Upper lobe of left lung (tissue), 6 donors: ENCODE data around the gene FADS6. TPM values are rescaled to one million over a fixed set of nuclear protein-coding genes. Genes with fewer than 3 reads are reported as not detected.

Experiments used
- ATAC-seq, 2 donors: fragments of 200-7000 bp; cut with Tn5 transposase; one replicate each; pipeline ENCODE4 v1.9.1; 2022; ENCODE audit warnings: mild to moderate bottlenecking in 2 of 2, moderate library complexity in 2 of 2; ENCODE audit not compliant: low FRiP score in 2 of 2
- DNase-seq, 2 donors: peaks; one replicate each; pipeline ENCODE4 v3.0.0-alpha.2; 2019 to 2020
- H3K27ac ChIP-seq, 4 donors: fragments of 200-600 bp; sonication (generic); one replicate each; pipeline ENCODE4 v1.5.1; 2016 to 2019
- H3K27me3 ChIP-seq, 4 donors: fragments of 200-600 bp; sonication (generic); one replicate each; pipeline ENCODE4 v1.5.1; 2017 to 2019
- H3K36me3 ChIP-seq, 4 donors: fragments of 200-600 bp; sonication (generic); one replicate each; pipeline ENCODE4 v1.5.1; 2016 to 2019
- H3K4me1 ChIP-seq, 4 donors: fragments of 200-600 bp; sonication (generic); one replicate each; pipeline ENCODE4 v1.5.1; 2018 to 2019
- H3K4me3 ChIP-seq, 4 donors: fragments of 200-600 bp; sonication (generic); one replicate each; pipeline ENCODE4 v1.5.1; 2017 to 2019; ENCODE audit warnings: mild to moderate bottlenecking in 2 of 4, moderate library complexity in 1 of 4
- H3K9me3 ChIP-seq, 4 donors: fragments of 200-600 bp; sonication (generic); one replicate each; pipeline ENCODE4 v1.5.1; 2018 to 2019
- EP300 ChIP-seq, 4 donors: sonication (generic); formaldehyde crosslinking; IDR thresholded peaks; one replicate each; pipeline ENCODE4 v1.5.1; 2017; ENCODE audit warnings: antibody characterized with exemption in 4 of 4, control low read depth in 2 of 4
- POLR2A ChIP-seq, 4 donors: fragments of 450-650 bp; IDR thresholded peaks; one replicate each; pipeline ENCODE4 v1.5.1; 2016 to 2017; ENCODE audit warnings: antibody characterized with exemption in 4 of 4, mild to moderate bottlenecking in 2 of 4
- POLR2AphosphoS5 ChIP-seq, 2 donors: sonication (generic); formaldehyde crosslinking; IDR thresholded peaks; one replicate each; pipeline ENCODE4 v1.5.1; 2017; ENCODE audit warnings: antibody characterized with exemption in 2 of 2
- WGBS, 2 donors: methylation state at CpG; one replicate each; pipeline ENCODE4 v1.1.5; 2017 to 2018; 5-methylcytosine and 5-hydroxymethylcytosine counted together
- total RNA-seq, 6 donors: library from RNA; depleted of rRNA in 4 of 6; stranded (reverse); fragments of >200 nt in 4 of 6; gene quantifications; one replicate each; pipeline versions ENCODE4 v1.1.0 to v1.2.1, GENCODE V29; 2016 to 2021
- TF ChIP-seq, protein P1 (sequence below), 6 experiments: fragments of 450-650 bp in 4 of 6; fragments of 200-600 bp in 2 of 6; sonication (generic) in 2 of 6; IDR thresholded peaks; one replicate each; pipeline ENCODE4 v1.5.1; 2016 to 2019; ENCODE audit warnings: antibody characterized with exemption in 6 of 6
- donor health status: DM: no; HTN: no; CAD: no; lungs with moderate emphysema.
- donor health status: DM: no; HTN: yes; CAD: no; lungs with severe emphysema.

FADS6 gene
- total RNA-seq, 6 donors from 2014 or later = not detected

GRCh38 chr17:74900208-74900607 is 6.8 kb upstream of the FADS6 start:
- Histone ChIP-seq H3K4me1 (no peaks in the 10 kb centered on the region), H3K27ac (no peak overlapping the region), H3K9me3 (no peaks in the 10 kb centered on the region), H3K27me3 (peaks cover 0 to under 1% (median 0%) of the 10 kb centered on the region in 4 donors), H3K36me3 (no peaks in the 10 kb centered on the region), H3K4me3 (no peak overlapping the region)
- TF ChIP-seq, protein P1, sequence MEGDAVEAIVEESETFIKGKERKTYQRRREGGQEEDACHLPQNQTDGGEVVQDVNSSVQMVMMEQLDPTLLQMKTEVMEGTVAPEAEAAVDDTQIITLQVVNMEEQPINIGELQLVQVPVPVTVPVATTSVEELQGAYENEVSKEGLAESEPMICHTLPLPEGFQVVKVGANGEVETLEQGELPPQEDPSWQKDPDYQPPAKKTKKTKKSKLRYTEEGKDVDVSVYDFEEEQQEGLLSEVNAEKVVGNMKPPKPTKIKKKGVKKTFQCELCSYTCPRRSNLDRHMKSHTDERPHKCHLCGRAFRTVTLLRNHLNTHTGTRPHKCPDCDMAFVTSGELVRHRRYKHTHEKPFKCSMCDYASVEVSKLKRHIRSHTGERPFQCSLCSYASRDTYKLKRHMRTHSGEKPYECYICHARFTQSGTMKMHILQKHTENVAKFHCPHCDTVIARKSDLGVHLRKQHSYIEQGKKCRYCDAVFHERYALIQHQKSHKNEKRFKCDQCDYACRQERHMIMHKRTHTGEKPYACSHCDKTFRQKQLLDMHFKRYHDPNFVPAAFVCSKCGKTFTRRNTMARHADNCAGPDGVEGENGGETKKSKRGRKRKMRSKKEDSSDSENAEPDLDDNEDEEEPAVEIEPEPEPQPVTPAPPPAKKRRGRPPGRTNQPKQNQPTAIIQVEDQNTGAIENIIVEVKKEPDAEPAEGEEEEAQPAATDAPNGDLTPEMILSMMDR (IDR thresholded peaks at IDR 0.05) = no peak
- no peak for TF ChIP-seq POLR2A (IDR thresholded peaks at IDR 0.05)
- TF ChIP-seq POLR2AphosphoS5 (IDR thresholded peaks at IDR 0.05) = no peak
- no peak for TF ChIP-seq EP300 (IDR thresholded peaks at IDR 0.05)
- DNase-seq (no peak), ATAC-seq (no peak)
- WGBS, 2 donors = 79 to 88% methylated on average over 8 of the region's 8 CpGs

- peaks cover 4 to 5% (median 5%) of the 10 kb centered on the region in 4 donors for H3K4me1 ChIP-seq
- no peaks in the 10 kb centered on the region for H3K36me3 ChIP-seq
- H3K9me3 ChIP-seq = no peaks in the 10 kb centered on the region
- no peak overlapping the region for H3K4me3 ChIP-seq
- TF ChIP-seq POLR2AphosphoS5 (IDR thresholded peaks at IDR 0.05) = no peak
- TF ChIP-seq EP300 (IDR thresholded peaks at IDR 0.05) = no peak
- TF ChIP-seq, protein P1 (IDR thresholded peaks at IDR 0.05) = no peak
- TF ChIP-seq POLR2A (IDR thresholded peaks at IDR 0.05) = no peak
- no peak overlapping the region for H3K27ac ChIP-seq
- H3K27me3 ChIP-seq = peaks cover 0 to 16% (median 5%) of the 10 kb centered on the region in 4 donors
- ATAC-seq (no peak), DNase-seq (no peak)
- 85 to 88% methylated on average over 6 to 11 of the region's 11 CpGs for WGBS, 2 donors
Observed at GRCh38 chr17:74898376-74898946, 5.0 kb upstream of the FADS6 start.

GRCh38 chr17:74893936-74894671 is 671 bp upstream of the FADS6 start:
- peaks cover 10 to 19% (median 15%) of the 10 kb centered on the region in 4 donors for H3K4me1 ChIP-seq
- no peaks in the 10 kb centered on the region for H3K9me3 ChIP-seq
- no peak overlapping the region for H3K27ac ChIP-seq
- H3K4me3 ChIP-seq = peak overlapping the region in 2 of 4 donors; percentile 22 to 38
- DNase-seq (no peak), ATAC-seq (no peak)
- H3K27me3 ChIP-seq = peaks cover 0 to 26% (median 15%) of the 10 kb centered on the region in 4 donors
- H3K36me3 ChIP-seq = no peaks in the 10 kb centered on the region
- 33 to 42% methylated on average over 11 to 18 of the region's 22 CpGs for WGBS, 2 donors
- TF ChIP-seq, protein P1 (IDR thresholded peaks at IDR 0.05) = no peak
- no peak for TF ChIP-seq POLR2AphosphoS5 (IDR thresholded peaks at IDR 0.05)
- no peak for TF ChIP-seq POLR2A (IDR thresholded peaks at IDR 0.05)
- no peak for TF ChIP-seq EP300 (IDR thresholded peaks at IDR 0.05)

GRCh38 chr17:74892013-74892841 is 1.2 kb downstream of the FADS6 start:
- Histone ChIP-seq H3K9me3 (no peaks in the 10 kb centered on the region), H3K4me1 (peaks cover 10 to 19% (median 15%) of the 10 kb centered on the region in 4 donors), H3K27ac (no peak overlapping the region), H3K27me3 (peaks cover 0 to 26% (median 15%) of the 10 kb centered on the region in 4 donors), H3K36me3 (no peaks in the 10 kb centered on the region), H3K4me3 (no peak overlapping the region)
- peak in 1 of 2 donors; percentile 27 for ATAC-seq
- TF ChIP-seq, protein P1 (IDR thresholded peaks at IDR 0.05) = no peak
- no peak for TF ChIP-seq EP300 (IDR thresholded peaks at IDR 0.05)
- TF ChIP-seq POLR2AphosphoS5 (IDR thresholded peaks at IDR 0.05) = no peak
- no peak for TF ChIP-seq POLR2A (IDR thresholded peaks at IDR 0.05)
- DNase-seq = peak in 1 of 2 donors; percentile 68
- WGBS, 2 donors = 53 to 62% methylated on average over 11 to 19 of the region's 20 CpGs
